ENCODE data around the gene SORL1. TPM values are rescaled to one million over a fixed set of nuclear protein-coding genes. Genes with fewer than 3 reads are reported as not detected.

Gene SORL1
- total and polyA plus RNA-seq, 2 of the 13 experiments (the other 11 are each of a cell fraction or from before 2014, with no cell fraction given) = 21.3 to 148 TPM

GRCh38 chr11:121421149-121421901 is 30.8 kb upstream of the SORL1 start:
- no peak overlapping the region for H2AFZ ChIP-seq (ENCODE audit: low read length)
- in situ Hi-C loops (cut with HindIII; ENCODE audit: extremely low pct_ligation_motif_present, low pct_unique_long_range_greater_than_20kb) = no loop called here
- POLR2A ChIA-PET = no interaction called here
- 58% methylated on average over 4 of the region's 4 CpGs for WGBS (ENCODE audit: low lambda C conversion rate)
- H3K4me3 ChIP-seq (replicated peaks in 1 of 3; ENCODE audit: insufficient read depth in 1 of 3, low read depth in 2 of 3, low read length in 3 of 3) = no peak overlapping the region
- no peak overlapping the region for H3K9ac ChIP-seq (ENCODE audit: insufficient read depth, low read depth, low read length)
- DNase-seq (ENCODE audit: low spot score) (no peak), FAIRE-seq (no peak), ATAC-seq (peak; percentile 56)
- H3K4me2 ChIP-seq (ENCODE audit: low read depth, low read length) = no peak overlapping the region
- H3K79me2 ChIP-seq (ENCODE audit: insufficient read depth, low read length) = no peaks in the 10 kb centered on the region
- H3K9me3 ChIP-seq (ENCODE audit: low read length) = no peaks in the 10 kb centered on the region
- CTCF ChIA-PET (ENCODE audit: low intra/inter-chr PET ratio, low total read pairs) = no interaction called here
- no peaks in the 10 kb centered on the region for H4K20me1 ChIP-seq (ENCODE audit: insufficient read depth, low read length)
- no TSS peak for BruUV-seq (replicated peaks)
- TF ChIP-seq CEBPB (IDR thresholded peaks at IDR 0.05; ENCODE audit: borderline replicate concordance, low read depth, low read length) (no peak), ZFP36 (IDR thresholded peaks at IDR 0.05; ENCODE audit: borderline replicate concordance, low read depth, low read length, partially characterized antibody) (no peak), ZNF672 (CRISPR knock-in tag; IDR thresholded peaks at IDR 0.05) (no peak), RARA (CRISPR knock-in tag; IDR thresholded peaks at IDR 0.05) (no peak), HNRNPL (IDR thresholded peaks at IDR 0.05; ENCODE audit: low read depth, low read length) (no peak), ZSCAN21 (CRISPR knock-in tag; IDR thresholded peaks at IDR 0.05; ENCODE audit: borderline replicate concordance) (no peak), ZNF770 (CRISPR knock-in tag; IDR thresholded peaks at IDR 0.05) (no peak), ZNF572 (CRISPR knock-in tag; IDR thresholded peaks at IDR 0.05) (no peak), ZNF512 (CRISPR knock-in tag; IDR thresholded peaks at IDR 0.05) (no peak), MTF2 (CRISPR knock-in tag; IDR thresholded peaks at IDR 0.05; ENCODE audit: borderline replicate concordance) (no peak), ZNF230 (CRISPR knock-in tag; IDR thresholded peaks at IDR 0.05) (no peak), GRHL1 (CRISPR knock-in tag; conservative IDR thresholded peaks at IDR 0.05) (no peak), SP2 (CRISPR knock-in tag; IDR thresholded peaks at IDR 0.05) (no peak)
- peaks cover 0 to 6% of the 10 kb centered on the region in 2 experiments; a peak in 1 of 5 replicates for H3K27me3 ChIP-seq (ENCODE audit: control insufficient read depth in 1 of 2, insufficient read depth in 2 of 2, low read length in 2 of 2)
- H3K4me1 ChIP-seq (ENCODE audit: insufficient read depth, low read length) = peaks cover 8% of the 10 kb centered on the region; the same call in 1 of the 2 replicates
- H3K27ac ChIP-seq (ENCODE audit: extremely low read length, insufficient read depth, low read length) = no peak overlapping the region
- H3K36me3 ChIP-seq (replicated peaks in 1 of 2; ENCODE audit: control insufficient read depth in 1 of 2, insufficient read depth in 2 of 2, low read length in 2 of 2) = no peaks in the 10 kb centered on the region
- intact Hi-C loops (cut with micrococcal nuclease; ENCODE audit: unreplicated experiment) = no loop called here

All from HepG2 (cell line).